Liver (tissue), 3 donors: ENCODE measurements around the gene DNAH8.

ENCODE experiments used
- EGR1 ChIP-seq, 2 donors: IDR thresholded peaks; 2 replicates each; pipeline ENCODE4 v1.6.1; 2016 to 2018; ENCODE audit warnings: antibody characterized with exemption in 2 of 2, low read depth in 2 of 2
- FOXA1 ChIP-seq: IDR thresholded peaks from 2 replicates; pipeline ENCODE4 v1.6.1; 2016; ENCODE audit warnings: antibody characterized with exemption
- GABPA ChIP-seq, 2 donors: IDR thresholded peaks in 1 of 2; conservative IDR thresholded peaks in 1 of 2; 2 replicates each; pipeline ENCODE4 v1.6.1; 2016; ENCODE audit warnings: antibody characterized with exemption in 2 of 2, mild to moderate bottlenecking in 1 of 2, moderate library complexity in 1 of 2
- HNF4G ChIP-seq: IDR thresholded peaks from 2 replicates; pipeline ENCODE4 v1.6.1; 2016; ENCODE audit warnings: antibody characterized with exemption
- RAD21 ChIP-seq, 2 donors: IDR thresholded peaks; 2 replicates each; pipeline ENCODE4 v1.6.1; 2016; ENCODE audit warnings: antibody characterized with exemption in 2 of 2, mild to moderate bottlenecking in 2 of 2
- SP1 ChIP-seq: IDR thresholded peaks from 2 replicates; pipeline ENCODE4 v1.6.1; 2018; ENCODE audit warnings: antibody characterized with exemption, mild to moderate bottlenecking
- YY1 ChIP-seq: IDR thresholded peaks from 2 replicates; pipeline ENCODE4 v1.6.1; 2016; ENCODE audit warnings: antibody characterized with exemption, mild to moderate bottlenecking
- TF ChIP-seq, protein P1 (sequence below): fragments of 150-350 bp; IDR thresholded peaks from 2 replicates; pipeline ENCODE4 v1.5.1; 2017; ENCODE audit warnings: improper control_type of control experiment, low read depth, low read length; ENCODE audit not compliant: missing input control
- TF ChIP-seq, protein P2 (sequence below): IDR thresholded peaks from 2 replicates; pipeline ENCODE4 v1.6.1; 2016; ENCODE audit warnings: antibody characterized with exemption
- TF ChIP-seq, protein P3 (sequence below): IDR thresholded peaks from 2 replicates; pipeline ENCODE4 v1.6.1; 2016; ENCODE audit warnings: antibody characterized with exemption, mild to moderate bottlenecking
- TF ChIP-seq, protein P4 (sequence below): IDR thresholded peaks from 2 replicates; pipeline ENCODE4 v1.6.1; 2016; ENCODE audit warnings: antibody characterized with exemption
- TF ChIP-seq, protein P5 (sequence below): IDR thresholded peaks from 2 replicates; pipeline ENCODE4 v1.6.1; 2016; ENCODE audit warnings: antibody characterized with exemption
- donor health status: healthy.
- donor health status: healthy.

DNA sequence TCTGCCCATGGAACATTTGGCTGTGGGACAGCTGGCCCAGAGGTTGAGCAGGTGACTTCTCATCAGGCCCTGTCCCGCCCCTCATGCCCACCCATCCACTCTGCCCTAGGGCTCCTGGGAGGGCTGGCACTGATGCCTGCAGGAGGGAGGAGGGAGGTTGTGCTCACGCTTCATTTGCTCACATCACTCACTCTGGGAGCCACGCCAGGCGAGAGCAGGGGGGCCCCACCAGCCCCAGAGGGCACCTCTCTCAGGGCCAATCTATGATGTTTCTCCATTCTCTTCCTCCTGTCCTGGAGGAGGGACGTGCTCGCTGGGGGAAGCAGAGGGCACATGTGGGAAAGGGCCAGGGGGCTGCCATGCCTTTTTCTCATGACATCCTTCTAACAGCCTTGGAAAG lies 322.6 kb downstream of the DNAH8 start:
- TF ChIP-seq, protein P1, sequence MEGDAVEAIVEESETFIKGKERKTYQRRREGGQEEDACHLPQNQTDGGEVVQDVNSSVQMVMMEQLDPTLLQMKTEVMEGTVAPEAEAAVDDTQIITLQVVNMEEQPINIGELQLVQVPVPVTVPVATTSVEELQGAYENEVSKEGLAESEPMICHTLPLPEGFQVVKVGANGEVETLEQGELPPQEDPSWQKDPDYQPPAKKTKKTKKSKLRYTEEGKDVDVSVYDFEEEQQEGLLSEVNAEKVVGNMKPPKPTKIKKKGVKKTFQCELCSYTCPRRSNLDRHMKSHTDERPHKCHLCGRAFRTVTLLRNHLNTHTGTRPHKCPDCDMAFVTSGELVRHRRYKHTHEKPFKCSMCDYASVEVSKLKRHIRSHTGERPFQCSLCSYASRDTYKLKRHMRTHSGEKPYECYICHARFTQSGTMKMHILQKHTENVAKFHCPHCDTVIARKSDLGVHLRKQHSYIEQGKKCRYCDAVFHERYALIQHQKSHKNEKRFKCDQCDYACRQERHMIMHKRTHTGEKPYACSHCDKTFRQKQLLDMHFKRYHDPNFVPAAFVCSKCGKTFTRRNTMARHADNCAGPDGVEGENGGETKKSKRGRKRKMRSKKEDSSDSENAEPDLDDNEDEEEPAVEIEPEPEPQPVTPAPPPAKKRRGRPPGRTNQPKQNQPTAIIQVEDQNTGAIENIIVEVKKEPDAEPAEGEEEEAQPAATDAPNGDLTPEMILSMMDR, result no peak
- TF ChIP-seq EGR1 (IDR thresholded peaks at IDR 0.05; ENCODE audit: low read depth in 2 of 2), result no peak
- TF ChIP-seq, protein P2, sequence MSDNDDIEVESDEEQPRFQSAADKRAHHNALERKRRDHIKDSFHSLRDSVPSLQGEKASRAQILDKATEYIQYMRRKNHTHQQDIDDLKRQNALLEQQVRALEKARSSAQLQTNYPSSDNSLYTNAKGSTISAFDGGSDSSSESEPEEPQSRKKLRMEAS, result no peak
- TF ChIP-seq YY1, result no peak
- TF ChIP-seq, protein P3, sequence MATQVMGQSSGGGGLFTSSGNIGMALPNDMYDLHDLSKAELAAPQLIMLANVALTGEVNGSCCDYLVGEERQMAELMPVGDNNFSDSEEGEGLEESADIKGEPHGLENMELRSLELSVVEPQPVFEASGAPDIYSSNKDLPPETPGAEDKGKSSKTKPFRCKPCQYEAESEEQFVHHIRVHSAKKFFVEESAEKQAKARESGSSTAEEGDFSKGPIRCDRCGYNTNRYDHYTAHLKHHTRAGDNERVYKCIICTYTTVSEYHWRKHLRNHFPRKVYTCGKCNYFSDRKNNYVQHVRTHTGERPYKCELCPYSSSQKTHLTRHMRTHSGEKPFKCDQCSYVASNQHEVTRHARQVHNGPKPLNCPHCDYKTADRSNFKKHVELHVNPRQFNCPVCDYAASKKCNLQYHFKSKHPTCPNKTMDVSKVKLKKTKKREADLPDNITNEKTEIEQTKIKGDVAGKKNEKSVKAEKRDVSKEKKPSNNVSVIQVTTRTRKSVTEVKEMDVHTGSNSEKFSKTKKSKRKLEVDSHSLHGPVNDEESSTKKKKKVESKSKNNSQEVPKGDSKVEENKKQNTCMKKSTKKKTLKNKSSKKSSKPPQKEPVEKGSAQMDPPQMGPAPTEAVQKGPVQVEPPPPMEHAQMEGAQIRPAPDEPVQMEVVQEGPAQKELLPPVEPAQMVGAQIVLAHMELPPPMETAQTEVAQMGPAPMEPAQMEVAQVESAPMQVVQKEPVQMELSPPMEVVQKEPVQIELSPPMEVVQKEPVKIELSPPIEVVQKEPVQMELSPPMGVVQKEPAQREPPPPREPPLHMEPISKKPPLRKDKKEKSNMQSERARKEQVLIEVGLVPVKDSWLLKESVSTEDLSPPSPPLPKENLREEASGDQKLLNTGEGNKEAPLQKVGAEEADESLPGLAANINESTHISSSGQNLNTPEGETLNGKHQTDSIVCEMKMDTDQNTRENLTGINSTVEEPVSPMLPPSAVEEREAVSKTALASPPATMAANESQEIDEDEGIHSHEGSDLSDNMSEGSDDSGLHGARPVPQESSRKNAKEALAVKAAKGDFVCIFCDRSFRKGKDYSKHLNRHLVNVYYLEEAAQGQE, result no peak
- no peak for TF ChIP-seq GABPA (IDR thresholded peaks at IDR 0.05 in 1 of 2, conservative IDR thresholded peaks at IDR 0.05 in 1 of 2)
- TF ChIP-seq, protein P4, sequence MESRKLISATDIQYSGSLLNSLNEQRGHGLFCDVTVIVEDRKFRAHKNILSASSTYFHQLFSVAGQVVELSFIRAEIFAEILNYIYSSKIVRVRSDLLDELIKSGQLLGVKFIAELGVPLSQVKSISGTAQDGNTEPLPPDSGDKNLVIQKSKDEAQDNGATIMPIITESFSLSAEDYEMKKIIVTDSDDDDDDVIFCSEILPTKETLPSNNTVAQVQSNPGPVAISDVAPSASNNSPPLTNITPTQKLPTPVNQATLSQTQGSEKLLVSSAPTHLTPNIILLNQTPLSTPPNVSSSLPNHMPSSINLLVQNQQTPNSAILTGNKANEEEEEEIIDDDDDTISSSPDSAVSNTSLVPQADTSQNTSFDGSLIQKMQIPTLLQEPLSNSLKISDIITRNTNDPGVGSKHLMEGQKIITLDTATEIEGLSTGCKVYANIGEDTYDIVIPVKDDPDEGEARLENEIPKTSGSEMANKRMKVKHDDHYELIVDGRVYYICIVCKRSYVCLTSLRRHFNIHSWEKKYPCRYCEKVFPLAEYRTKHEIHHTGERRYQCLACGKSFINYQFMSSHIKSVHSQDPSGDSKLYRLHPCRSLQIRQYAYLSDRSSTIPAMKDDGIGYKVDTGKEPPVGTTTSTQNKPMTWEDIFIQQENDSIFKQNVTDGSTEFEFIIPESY, result no peak
- no peak for TF ChIP-seq FOXA1
- no peak for TF ChIP-seq RAD21 (IDR thresholded peaks at IDR 0.05)
- TF ChIP-seq, protein P5, sequence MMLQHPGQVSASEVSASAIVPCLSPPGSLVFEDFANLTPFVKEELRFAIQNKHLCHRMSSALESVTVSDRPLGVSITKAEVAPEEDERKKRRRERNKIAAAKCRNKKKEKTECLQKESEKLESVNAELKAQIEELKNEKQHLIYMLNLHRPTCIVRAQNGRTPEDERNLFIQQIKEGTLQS, result no peak
- no peak for TF ChIP-seq HNF4G
- no peak for TF ChIP-seq SP1
